Omental fat pad (tissue), 4 donors: ENCODE results near the gene IRF8. TPM values are rescaled to one million over a fixed set of nuclear protein-coding genes. Genes with fewer than 3 reads are reported as not detected.

Source experiments
- ATAC-seq: fragments of 150-250 bp; one replicate; pipeline ENCODE4 v1.9.1; 2016; ENCODE audit warnings: mild to moderate bottlenecking, moderate library complexity; ENCODE audit not compliant: low FRiP score
- DNase-seq: peaks from one replicate; pipeline ENCODE4 v3.0.0-alpha.2; 2019; ENCODE audit warnings: low spot score
- CTCF ChIP-seq, 3 donors: fragments of 450-650 bp; IDR thresholded peaks; one replicate each; pipeline ENCODE4 v1.5.1; 2016 to 2017; ENCODE audit warnings: antibody characterized with exemption in 3 of 3, mild to moderate bottlenecking in 3 of 3, moderate library complexity in 2 of 3
- total RNA-seq, 4 donors: library from RNA; depleted of rRNA; stranded (reverse); fragments of >200 nt; gene quantifications; one replicate each; pipeline ENCODE4 v1.1.0, GENCODE V29; 2016

IRF8 gene
- total RNA-seq, 4 donors from 2014 or later, result 32.5 to 134 (median 65.8) TPM

DNA sequence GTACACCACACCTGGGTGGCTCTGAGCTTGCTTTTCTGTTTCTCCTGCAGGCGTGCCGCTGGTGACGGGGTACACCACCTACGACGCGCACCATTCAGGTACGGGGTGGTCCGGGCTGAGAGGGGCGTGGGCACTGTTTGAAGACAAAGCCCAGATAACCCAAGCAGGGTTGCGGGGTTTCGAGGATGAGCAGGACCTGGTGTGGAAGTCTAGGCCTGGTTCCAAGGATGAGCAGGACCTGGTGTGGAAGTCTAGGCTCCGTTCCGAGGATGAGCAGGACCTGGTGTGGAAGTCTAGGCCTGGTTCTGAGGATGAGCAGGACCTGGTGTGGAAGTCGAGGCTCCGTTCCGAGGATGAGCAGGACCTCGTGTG, 15.4 kb downstream of the IRF8 start:
- DNase-seq (no peak), ATAC-seq (no peak)
- TF ChIP-seq CTCF (IDR thresholded peaks at IDR 0.05), result no peak

GRCh38 chr16:85915125-85915845, 16.3 kb downstream of the IRF8 start:
- DNase-seq (no peak), ATAC-seq (no peak)
- TF ChIP-seq CTCF (IDR thresholded peaks at IDR 0.05), result no peak

GRCh38 chr16:85916141-85916890, 17.4 kb downstream of the IRF8 start:
- no peak for TF ChIP-seq CTCF (IDR thresholded peaks at IDR 0.05)
- DNase-seq, result no peak
- peak; percentile 34 for ATAC-seq

DNA sequence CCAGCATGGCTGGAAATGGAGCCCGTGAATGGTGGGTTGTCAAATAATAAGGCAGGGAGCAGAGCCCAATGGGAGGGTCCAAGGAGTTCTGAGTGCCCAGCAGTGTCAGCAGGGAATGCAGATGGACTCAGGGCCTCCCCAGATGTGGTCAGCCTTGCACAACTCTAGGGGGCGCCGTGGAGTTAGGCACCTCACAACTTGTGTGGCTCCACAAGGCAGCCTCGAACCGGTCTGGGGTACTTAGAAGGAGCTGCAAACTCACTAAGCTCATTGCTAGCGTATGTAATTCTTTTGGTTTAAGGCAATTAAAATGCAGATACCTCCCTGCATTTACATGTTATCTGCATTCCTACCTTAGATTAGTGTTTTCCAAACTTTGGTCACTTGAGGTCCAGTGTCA, 18.1 kb downstream of the IRF8 start:
- no peak for TF ChIP-seq CTCF (IDR thresholded peaks at IDR 0.05)
- no peak for ATAC-seq
- DNase-seq, result no peak

DNA sequence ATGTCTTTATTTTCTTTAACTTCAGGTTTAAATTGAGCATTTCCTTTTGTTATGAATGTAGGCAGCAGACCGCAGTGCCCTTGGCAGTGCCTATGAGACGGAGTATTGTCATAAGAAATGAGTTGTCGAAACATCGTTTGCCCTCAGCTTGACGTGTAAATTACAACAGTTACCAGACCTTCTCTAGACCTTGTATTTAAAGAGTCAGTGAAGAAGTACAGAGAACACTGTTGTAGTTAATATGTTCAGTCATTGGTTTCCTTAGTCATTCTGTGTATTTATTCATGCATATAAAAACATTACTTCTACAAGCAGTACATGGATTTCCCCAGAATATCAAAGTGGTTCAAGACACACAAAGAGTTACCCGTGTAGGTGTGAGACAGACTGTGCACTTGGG, 19.0 kb downstream of the IRF8 start:
- DNase-seq (no peak), ATAC-seq (no peak)
- no peak for TF ChIP-seq CTCF (IDR thresholded peaks at IDR 0.05)

GRCh38 chr16:85918436-85918835, 19.5 kb downstream of the IRF8 start:
- DNase-seq, result no peak
- no peak for ATAC-seq
- TF ChIP-seq CTCF (IDR thresholded peaks at IDR 0.05), result no peak
